HG03135 (cell line): ENCODE data around the gene TBC1D22A.

Experiments
- ATAC-seq: cut with Tn5 transposase; IDR thresholded peaks from one replicate; pipeline ENCODE4 v1.9.1; 2021; ENCODE audit warnings: mild to moderate bottlenecking, moderate library complexity; ENCODE audit not compliant: unreplicated experiment

The TBC1D22A gene

DNA sequence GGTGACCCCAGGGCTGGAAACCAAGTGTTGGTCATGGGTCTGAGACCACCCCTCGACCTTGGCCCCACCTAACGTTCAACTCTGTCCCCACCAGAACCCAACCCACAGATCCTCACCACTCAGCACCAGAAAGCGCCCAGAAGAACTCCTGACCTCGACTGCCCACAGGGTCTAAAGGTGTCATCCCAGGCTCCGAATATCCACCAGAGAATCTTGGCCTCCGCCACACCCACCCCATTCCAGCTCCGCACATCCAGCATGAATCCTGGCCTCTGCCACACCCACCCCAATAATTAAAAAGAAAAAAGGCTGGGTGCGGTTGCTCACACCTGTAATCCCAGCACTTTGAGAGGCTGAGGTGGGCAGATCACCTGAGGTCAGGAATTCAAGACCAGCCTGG is 25.7 kb upstream of the TBC1D22A start:
- no peak for ATAC-seq

DNA sequence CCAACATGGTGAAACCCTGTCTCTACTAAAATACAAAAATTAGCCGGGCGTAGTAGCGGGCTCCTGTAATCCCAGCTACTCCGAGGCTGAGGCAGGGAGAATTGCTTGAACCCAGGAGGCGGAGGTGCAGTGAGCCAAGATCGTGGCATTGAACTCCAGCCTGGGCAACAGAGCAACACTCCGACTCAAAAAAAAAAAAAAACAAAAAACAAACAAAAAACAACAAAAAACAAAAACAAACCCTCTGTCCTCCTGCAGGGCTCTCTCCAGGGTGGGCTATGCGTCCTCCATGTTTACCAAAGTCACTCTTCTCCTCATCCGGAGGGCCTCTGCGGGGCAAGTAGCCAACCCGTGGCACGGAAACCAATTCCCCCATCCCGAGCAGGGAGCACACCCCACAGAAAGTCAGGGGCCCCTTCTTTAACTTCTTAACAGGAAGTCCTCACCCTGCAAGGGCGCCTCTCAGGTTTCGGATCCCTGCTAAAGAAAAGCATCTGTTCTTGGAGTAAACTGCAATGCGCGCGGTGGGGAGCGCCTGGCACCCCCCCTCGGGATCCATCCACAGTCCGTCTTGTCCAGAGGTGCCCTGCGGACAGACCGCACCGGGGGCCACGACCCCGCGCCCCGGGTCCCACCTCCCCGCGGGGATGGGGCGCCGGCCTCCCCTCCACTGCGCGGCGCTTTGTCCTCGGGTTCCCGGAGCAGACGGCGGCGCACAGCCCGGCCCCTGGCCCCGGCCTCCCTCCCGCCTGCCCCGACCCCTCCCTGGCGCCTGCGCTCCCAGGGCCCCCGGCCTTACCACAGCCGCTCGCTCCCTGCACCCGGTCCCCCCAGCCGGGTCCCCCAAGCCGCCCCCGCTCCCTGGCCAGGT is 25.1 kb upstream of the TBC1D22A start:
- ATAC-seq = no peak

DNA sequence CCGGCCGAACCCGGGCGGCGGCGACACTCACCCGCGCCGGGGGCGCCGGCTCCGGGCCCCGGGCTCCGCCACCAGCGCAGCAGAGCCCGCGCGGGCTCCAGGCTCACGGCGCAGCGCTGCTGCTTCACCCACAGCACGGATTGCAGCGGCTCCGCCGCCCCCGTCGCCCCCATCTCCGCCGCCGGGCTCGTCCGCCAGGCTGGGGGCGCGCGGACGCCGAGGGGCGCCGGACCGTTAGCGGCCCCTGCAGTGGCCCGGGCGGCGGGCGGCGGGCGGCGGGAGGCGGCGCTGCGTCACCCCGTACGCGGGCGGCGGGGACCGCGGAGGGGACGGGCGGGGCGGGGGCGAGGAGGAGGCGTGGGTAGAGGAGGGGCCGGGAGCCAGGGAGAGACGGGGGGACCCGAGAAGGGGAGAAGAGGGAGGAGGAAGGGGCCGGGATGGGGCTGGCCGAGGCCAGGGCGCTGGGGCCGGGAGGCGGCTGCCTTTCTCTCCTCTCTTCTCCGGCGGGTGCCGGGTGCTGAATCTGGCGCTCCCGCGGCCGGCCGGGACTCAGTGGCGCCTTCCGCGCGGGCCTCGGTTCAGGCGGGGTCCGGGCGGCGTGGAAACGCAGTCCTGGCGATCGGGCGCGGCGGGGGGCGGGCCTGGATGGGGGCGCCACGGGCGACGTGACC is 24.3 kb upstream of the TBC1D22A start, which contains the start of gene CERK:
Gene CERK, minus strand, starts transcription at position 277 of the 671 bp plus-strand sequence. Its CDS starts 104 bp downstream, at position 173.
- no peak for ATAC-seq

DNA sequence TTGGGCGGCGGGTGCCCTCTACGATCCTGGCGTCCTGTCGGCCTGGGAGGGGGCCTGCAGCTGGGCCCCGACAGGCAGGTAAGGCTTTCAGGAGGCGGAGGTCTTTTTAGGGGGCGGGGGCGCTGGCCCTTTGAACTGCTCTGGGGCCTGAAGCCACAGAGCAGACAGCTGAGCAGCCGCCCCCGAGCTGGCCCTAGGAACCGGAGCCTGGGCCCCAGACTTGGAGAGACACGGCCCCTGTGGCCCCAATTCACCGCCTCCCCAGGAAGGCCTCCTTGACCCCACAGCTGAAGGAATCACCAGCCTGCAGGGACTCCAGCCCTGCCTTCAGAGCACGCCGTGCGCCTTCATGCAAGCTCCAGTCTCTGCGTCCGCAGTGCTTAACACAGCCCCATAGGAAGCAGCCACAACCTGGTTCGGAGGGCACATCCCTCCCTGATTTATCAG is 23.8 kb upstream of the TBC1D22A start:
- ATAC-seq = no peak

DNA sequence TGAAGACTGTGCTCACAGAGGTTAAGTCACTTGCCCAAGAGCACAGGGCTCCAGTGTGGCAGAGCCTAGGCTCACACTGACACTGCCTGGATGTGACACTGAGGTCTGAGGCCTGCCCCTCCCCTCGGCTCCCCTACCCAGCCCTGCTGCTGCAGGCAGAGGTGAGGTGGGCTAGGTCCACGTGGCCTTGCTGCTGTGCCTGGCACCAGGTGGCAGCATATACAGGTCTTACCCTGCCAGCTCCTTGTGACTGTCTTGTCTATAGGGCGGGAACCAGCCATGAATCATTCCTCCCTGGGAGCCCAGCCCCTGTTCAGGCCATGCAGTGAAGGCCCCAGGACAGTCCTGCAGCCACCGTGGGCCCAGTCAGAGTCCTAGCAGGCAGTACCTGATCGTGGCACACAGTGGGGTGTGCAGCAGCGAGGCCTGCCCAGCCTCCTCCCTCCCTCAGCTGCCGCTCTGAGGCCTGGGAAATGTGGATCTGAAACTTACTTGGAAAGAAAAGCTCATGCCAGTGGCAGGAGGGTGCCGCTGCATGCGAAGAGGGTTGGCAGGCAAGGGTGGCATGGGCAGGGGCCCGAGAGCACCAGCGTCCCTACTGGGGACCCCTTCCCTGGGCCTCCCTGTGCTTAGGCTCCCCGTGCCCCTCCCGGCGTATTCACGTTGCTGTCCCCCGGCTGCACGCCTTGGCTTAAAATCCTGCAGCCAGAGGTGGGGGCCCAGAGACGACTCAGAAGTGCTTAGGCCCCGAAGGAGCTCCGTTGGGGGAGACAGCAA is 23.2 kb upstream of the TBC1D22A start:
- no peak for ATAC-seq

DNA sequence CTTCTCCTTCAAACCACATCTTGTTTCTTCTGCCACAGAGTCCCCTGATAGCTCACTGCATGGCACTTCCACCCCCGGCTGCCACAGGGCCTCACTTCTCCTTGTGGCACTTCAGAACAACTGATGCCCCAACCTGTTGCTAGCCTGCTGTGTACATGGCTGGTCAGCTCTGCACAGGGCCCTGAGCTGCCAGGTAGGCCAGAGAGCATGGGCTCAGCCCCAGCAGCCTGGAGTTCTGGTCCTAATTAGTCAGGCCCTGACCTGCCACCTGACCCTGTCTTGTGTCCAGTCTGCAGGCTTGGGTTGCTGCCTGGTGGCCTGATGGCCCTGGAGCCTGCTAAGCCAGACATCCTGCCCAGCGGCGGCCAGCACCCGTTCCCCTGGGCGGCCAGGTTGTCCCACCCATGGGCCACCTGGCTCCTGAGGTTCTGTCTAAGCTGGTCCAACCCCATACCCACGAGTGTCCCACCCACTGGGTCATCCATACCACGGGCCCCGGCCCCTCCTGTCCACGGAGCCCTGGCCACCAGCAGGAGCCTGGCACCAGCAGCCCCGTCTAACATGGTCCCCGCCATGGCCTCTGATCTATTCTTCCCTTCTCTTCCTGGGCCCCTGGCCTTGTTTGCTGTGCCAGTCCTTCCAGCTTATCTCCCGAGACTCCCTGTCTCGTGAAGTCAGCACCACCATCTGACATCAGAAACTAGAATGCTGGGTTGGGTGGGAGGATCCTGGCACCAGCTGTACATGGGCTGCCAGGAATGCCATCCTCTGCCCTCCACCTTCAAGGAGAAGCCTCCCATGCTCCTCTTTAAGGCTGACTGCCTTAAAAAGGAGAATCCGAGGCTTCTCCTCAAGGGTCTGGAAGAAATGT is 21.3 kb upstream of the TBC1D22A start:
- ATAC-seq = no peak

DNA sequence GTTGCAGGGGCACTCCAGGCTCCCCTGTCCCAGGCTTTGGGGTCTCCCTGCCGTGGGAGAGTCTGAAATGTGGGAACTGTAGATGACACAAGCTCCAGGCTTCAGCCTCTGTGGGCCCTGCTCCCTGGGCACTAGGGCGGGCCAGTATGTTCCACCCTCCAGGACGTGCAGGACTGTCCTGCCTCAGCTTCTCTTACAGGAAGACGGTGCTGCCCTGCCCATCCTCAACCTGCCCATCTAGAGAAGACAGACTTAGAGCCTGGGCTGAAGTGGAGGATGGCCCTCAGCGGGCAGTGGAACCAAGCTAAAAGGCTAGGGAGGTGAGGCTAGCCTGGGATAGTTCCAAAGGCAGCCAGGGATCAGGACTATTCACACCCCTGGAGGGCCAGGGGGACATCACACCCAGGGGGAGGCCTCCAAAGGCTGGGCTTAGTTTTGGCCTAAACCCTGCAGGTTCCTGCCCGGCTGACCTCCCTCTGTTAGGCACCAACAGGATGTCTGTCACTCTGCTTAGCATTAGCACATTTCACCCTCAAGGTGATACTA is 20.4 kb upstream of the TBC1D22A start:
- ATAC-seq = no peak

DNA sequence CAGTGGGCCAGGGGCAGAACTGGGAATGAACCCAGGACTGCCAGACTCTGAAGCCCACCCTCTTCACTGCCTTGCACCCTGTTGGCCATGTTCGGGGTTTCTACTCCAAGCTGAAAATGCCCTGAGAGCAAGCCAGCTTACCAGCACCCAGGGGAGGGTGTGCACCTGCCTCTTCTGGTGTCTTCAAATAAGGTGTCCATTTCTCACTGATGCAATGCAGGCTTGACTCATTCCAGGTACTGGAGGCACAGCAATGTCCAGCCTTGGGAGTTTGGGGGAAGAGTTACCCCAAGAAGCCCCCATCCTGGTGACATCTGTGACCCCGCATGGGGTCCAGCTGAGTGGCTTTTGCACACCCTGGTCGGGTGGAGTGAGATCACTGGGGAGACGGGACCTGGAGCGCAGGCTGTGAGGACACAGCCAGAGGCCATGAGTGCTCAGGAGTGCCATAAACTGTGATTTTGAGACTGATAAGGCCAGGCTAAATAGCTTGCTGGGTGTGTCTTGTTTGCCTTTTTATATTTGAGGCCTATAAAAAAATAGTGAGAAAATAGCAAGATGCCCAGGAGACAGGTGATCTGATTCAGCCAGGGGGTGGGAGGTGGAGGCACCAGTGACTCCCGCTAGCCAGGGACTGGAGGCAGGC is 19.8 kb upstream of the TBC1D22A start:
- ATAC-seq = no peak

DNA sequence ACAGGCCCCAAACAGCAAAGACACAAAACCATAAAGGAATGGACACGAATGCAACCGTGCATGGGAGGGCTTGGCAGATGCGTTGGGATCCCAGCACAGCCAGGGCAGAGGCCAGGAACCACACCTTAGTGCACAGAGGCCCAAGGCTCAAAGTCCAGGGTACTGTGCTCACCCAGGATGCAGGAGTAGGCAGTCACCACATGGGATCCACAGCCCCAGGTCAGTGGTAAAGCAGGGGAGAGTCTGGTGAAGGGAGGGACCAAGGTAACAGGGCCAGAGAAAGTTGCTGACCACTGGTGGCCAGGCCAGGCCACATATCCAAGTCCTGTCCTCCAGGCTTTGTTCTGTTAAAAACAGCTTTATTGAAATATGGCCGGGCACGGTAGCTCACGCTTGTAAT is 17.9 kb upstream of the TBC1D22A start:
- ATAC-seq = no peak

DNA sequence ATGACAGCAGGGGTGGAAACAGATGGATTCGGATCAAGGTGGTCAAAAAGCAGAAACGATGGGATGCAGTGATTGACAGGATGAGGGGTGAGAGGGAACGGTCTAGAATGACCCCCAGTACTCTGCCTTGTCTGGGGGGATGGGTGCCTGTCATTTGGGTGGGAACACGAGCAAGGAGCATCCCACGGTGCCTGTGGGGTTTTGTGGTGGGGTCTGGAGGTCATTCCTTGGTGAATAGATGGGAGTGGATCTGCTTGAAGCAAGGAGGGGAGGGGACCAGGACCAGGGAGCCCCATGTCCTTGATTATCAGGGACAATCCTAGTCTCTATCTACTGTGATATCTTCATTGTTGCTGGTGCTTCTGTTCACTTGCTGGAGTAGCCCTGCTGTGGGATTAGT is 16.3 kb upstream of the TBC1D22A start:
- ATAC-seq = no peak

DNA sequence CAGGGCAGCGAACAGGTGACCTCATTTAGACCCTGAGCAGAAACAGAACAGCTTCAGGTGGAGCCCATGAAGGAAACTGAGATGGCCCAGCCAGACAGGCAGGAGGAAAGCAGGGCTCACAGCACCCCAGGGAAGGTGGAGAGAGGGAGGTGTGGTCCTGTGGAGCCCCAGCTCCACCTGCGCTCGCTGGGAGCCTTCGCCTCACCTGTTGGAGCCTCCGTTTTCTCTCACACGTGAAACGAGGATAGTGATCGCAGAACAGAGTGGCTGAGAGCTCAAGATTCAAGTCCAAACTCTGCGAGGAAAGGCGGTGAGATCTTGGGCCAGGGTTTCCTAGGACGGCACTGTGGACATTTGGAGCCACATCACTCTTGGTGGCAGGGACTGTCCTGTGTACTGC is 15.8 kb upstream of the TBC1D22A start:
- ATAC-seq = no peak

DNA sequence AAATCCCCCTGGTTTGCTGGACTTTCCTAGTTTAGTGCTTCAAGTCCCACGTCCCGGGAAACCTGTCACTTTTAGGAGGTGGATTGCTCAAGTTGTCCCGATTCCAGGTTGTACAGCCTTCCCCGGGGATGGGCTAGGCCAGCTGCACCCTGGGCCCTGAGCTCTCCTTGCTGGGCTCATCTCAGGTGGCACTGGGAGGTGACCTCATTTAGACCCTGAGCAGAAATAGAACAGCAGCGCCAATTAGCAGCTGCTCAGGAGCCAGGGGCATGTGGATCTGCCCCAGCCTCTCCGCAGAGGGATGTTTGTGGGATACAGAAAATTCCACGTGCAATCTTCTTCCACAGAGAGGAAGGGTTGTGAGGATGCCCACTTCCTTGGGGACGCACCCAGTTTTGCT is 14.8 kb upstream of the TBC1D22A start:
- ATAC-seq = no peak

DNA sequence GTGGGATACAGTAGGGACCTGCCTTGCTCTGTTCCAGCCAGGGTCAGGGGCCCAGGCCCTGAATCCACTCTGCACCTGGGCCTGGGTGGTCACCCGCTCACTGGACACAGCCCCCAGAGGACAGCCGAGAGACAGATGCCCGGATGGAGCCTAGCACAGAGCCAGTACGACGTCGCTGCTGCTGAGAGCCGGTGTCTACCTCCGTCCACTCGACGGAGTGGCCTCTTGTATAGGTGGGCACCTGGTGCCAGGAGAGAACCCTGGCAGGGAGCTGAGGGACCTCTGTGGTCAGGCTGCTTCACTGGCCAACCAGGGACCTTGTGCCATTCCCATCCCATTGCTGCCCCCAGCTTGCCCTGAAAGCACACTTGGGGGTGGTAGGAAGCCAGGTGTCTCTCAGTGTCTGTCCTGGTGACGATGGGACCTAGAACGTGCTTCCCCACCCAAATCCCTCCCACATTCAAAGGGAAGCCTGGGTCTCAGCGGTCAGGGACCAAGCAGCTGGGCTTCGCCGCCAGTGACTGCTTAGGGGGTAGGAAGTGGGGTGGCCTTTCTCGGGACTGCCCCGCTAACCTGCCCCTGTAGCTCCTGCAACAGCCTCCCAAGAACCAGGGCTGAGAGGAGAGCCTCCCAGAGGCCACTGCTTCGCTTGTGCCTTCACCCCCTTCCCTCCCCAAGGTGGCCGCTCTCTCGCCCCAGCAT is 14.1 kb upstream of the TBC1D22A start:
- no peak for ATAC-seq

DNA sequence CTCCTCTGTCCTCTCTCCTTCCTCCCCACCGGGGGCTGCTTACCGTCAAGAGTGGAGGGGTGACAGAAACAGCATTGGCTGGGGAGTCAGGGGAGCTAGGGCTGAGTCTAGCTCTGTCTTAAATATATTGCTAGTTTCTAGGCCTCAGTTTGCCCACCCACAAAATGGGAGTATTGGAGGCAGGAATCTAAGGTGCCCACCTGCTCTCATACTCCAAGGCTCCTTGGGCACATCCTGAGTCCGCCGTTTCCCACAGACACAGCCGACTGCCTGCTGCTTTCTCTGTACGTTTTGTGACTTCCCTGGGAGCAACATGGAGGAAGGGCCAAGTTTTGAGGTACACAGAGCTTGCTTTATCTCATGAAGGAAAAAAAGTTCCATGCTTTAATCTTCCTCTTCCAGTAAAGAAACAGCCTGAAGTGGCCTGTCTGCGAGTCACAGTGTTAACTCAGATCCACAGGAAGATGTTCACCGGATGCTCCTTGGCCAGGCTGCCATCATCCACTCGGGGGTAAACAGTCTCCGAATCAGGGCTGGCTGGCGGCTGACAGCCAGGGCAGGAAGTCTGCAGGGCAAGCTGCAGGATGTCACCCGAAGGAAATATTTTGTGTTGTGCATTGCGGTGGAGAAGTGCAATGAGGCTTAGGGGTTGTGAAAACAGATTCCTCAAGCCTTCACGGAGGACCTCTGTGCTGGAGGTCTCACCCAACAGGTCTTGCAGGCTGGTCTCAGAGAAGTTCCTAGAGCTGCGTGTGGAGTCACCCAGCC is 13.4 kb upstream of the TBC1D22A start:
- ATAC-seq = no peak

DNA sequence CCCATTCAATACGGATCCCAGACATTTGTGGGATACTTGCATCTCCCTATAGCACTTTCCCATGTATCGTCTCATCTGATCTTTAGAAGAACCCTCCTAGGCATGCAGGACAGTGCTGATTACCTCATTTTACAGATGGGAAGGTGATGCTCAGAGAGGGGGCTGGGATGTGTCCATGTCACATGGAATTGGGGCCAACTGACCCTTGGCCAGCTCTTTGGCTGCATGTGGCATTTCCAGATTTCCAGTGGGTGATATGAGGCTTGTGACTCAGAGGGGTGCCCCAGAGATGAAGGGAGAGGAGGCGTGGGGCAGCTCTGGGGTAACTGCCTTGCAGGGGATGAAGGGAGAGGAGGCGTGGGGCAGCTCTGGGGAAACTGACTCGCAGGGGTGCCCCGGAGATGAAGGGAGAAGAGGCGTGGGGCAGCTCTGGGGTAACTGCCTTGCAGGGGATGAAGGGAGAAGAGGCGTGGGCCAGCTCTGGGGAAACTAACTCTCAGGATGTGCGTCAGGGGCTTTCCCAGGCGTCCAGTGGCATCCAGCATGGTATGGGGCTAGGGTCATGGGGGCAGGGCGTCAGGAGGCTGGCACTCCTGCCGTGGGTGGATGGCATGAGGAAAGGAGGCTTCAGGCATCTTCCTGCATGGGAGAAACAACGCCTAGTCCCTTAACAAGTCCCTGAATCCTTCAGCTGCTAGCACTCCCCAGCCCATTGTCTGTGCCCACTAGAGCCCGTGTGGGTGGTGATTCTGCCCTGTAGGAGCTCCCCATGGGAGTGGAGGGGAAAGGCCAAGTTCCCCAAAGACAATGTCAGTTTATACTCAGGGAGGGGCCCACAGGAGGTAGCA is 12.5 kb upstream of the TBC1D22A start:
- no peak for ATAC-seq

DNA sequence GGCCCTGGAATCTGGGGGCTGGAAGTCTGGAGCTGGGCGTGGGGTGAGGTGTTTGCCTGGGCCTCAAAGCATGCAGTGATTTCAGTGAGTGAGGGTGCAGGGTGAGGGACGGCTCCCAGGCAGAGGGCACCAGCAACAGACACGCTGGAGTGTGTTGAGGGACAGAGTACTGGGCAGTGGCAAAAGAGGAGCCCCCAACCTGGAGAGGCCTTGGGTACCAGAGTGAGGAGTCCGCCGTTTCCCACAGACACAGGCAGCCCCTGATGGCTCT is 12.0 kb upstream of the TBC1D22A start:
- no peak for ATAC-seq

DNA sequence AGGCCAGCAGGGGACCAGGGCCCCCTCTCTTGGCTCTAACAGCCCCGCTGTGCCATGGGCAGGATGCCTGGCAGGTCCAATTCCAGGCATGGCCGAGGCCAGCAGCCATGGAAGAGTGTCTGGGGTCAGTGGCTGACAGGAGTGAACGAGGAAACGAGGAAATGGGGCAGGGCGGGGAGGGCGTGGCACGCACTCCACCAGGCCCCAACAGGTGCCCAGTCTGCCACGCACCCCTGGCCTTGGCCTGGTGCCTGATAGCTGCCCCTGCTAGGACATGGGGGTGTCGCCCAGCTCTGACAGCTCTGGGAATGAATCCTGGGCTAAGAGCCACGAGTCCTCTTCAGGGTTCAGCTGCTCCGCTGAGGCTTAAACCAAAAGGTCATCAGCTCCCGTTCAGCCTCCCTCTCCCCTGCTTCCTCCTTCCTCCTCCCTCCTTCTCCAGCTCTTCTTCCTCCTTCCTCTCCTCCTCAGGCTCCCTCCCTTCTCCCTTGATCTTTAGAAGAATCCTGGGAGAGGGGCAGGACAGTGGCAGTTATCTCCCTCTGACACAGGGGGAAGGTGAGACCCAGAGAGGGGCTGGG is 11.5 kb upstream of the TBC1D22A start:
- ATAC-seq = no peak
